Measurements from ENCODE around the gene TREX2.

TREX2 gene, protein sequence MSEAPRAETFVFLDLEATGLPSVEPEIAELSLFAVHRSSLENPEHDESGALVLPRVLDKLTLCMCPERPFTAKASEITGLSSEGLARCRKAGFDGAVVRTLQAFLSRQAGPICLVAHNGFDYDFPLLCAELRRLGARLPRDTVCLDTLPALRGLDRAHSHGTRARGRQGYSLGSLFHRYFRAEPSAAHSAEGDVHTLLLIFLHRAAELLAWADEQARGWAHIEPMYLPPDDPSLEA

DNA sequence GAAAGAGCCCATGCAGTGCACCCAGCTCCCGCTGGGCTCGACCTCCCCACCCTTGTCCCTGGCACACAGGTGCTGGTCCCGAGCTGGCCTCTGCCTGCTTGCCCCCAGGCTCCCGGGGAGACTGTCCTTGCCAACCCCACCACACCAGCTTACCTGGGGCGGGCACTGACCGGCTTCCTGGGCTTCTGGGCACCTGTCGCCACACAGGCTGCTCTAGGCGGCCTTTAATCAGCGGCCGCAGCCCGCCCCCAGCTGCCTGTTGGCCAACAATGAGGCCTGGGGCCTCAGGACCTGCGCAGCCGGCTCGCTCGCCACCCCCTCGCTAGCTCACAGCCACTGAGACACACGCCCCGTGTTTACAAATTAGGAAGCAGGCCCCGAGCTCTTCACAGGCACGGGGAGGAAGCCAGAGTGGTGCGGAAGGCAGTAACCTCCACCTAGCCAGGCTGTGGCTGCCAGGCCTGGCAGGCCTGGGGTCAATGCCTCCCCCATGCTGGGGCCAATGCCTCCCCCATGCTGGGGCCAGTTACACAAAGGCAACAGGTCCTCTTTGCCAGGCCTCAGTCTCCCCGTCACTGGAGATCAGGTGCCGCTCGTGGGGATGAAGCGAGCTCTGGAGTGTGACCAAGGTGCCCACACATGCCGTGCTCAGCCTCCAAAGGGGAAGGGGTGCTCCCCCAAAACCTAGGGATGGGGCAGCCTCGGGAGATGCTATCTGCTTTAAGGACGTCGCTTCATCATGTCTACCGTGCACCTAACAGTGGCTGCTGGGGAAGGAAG, at the start of gene TREX2:
Gene TREX2 (minus strand): TSS at position 201 of the 780 bp plus-strand sequence. CDS start 626 bp downstream, outside the sequence.
- no peak for FAIRE-seq

DNA sequence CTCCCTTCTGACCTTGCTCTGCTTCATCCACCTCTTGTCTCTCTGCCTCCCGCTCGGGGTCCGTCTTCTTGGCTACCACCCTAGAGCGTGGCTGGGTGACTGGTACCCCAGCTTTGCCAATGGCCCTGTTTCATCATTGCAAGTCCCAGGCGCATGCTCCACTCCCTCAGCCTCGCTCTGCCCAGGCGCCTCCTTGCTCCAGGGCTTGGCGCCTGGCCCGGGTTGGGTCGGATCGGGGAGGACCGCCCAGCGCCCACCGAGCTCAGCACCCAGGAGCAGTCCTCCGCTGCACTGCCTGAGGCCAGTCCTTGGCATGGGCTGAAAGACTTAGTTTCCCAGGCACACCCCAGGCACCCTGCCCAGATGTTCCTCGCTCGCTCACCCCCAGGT, 49.5 kb upstream of the TREX2 start:
- FAIRE-seq = no peak

DNA sequence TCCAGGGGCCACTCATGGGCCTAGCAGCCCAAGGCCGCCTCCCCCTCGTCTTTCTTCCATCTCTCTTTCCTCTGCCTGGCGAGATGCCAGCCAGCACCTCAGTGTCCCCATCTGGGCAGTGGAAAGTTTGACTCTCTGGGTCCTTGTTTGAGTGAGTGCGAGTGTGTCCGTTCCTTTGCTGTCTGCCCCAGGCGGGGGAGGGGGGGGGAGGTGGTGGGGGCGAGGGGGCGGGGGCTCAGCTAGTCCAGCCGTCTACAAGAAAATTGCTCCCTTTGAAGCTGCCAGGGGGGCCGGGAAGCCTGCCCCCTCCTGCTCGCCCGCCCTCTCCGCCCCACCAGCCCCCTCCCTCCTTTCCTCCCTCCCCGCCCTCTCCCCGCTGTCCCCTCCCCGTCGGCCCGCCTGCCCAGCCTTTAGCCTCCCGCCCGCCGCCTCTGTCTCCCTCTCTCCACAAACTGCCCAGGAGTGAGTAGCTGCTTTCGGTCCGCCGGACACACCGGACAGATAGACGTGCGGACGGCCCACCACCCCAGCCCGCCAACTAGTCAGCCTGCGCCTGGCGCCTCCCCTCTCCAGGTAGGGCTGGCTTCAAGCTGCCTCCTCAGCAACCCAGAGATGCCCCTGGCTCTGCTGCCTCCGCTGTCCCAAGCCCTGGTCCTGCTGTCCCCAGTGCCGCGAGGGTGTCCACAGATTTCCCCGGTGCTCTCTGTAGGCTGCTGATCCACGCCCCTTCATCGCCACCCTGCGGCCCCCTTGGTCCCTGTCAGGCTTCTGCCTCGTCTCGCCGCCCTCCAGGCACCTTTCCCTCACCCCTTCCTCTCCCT, 48.9 kb upstream of the TREX2 start, which contains the start of gene BGN:
Gene BGN (plus strand): TSS at position 440 of the 821 bp plus-strand sequence. CDS start 9,652 bp downstream, outside the sequence.
- FAIRE-seq = no peak

DNA sequence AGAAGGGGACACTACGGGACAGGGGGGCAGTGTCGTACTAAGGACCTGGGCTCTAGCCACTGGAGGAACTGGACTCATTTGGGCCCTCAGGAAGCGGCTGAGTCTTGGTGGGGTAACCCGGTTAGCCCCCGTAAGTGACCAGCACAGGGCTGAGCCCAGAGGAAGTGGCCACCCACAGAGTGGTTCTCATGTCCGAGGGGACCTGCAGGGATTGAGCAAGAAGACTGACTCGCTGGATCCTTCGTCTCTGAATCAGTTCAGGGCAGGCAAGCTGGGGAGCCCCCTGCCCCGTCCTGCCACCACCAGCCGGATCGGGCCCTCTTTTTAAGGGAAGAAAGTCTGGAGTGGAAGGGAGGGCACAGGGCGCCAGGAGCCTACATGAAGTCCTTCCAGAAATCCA, 48.2 kb upstream of the TREX2 start:
- FAIRE-seq = no peak

DNA sequence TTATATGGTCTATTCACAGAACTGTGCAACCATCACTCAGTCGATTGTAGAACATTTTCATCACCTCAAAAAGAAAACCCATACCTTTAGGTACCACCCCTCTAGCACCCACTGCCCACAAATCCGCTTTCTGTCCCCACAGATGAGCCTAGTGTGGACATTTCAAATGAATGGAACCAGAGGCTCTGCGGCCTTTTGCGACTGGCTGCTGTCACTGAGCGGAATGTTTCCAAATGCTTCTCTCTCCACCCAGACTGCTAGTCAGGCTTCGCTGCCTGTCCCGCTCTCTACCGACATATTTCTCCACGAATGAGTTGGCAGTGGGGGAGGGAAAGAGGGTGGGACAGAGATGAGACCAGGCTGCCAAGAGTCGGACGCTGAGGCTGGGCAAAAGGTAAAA, 47.2 kb upstream of the TREX2 start:
- no peak for FAIRE-seq

DNA sequence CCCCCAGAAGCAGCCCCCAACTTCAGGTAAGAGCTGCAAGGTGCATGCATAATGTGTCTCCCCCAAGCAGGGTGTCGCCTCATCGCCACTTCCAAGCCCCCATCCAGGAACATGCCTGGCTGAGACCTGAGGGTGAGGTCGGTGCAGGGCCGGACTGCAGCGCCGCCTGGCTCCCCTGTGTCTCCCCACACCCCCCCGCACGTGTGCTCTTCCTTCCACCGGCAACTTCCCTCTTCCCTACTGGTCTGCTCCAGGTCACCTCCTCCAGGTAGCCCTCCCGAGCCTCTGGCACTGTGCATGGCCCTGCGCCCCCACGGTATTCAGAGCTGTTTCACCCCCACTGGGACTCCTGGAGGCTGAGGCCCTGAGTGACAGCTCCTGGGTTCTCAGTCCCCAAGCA, 46.7 kb upstream of the TREX2 start:
- no peak for FAIRE-seq

DNA sequence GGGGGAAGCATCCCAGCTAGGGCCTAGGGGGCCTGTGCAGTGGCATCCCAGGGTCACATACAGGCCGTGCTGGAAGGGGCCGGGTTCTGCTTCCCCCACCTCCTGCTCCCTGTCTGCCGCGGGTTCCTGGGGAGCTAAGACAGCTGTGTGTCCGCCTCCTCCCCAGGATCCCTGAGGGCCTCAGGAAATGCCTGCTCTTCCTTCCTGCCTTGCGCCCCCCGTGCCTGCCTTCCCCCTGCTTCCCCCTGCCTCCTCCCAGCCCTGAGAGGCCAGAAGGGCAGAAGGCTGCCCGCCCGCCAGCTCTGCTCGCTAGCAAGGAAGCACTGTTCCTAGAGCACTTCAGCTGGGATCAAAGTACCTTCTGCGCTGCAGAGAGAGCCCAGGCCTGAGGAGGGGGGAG, 46.1 kb upstream of the TREX2 start:
- no peak for FAIRE-seq

DNA sequence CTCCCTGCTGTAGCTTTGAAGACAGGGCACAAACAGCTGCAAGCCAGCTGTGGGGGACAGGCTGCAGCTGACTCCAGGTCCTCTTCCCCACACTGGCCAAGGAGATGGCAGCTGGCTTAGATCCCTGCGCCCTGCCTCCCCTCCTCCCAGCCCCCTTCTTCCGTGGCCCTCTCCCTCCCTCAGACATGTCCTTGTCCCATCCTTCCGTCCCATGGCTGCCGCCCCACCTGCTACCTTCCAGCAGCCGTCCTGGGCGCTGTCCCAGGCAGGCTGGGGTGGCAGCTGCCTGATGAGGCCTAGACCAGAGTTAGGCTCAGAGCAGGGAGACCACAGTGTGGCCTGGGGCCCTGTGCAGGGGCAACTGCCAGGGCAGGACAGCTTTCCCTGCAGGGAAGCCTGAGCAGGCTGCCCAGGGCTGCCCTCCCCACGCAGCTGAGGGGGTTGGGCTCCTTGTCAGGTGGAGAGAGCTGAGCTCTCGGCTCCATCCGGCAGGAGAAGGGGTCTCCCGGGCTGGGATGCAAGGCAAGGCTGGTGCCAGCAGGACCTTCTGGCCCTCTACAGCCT, 45.6 kb upstream of the TREX2 start:
- no peak for FAIRE-seq

DNA sequence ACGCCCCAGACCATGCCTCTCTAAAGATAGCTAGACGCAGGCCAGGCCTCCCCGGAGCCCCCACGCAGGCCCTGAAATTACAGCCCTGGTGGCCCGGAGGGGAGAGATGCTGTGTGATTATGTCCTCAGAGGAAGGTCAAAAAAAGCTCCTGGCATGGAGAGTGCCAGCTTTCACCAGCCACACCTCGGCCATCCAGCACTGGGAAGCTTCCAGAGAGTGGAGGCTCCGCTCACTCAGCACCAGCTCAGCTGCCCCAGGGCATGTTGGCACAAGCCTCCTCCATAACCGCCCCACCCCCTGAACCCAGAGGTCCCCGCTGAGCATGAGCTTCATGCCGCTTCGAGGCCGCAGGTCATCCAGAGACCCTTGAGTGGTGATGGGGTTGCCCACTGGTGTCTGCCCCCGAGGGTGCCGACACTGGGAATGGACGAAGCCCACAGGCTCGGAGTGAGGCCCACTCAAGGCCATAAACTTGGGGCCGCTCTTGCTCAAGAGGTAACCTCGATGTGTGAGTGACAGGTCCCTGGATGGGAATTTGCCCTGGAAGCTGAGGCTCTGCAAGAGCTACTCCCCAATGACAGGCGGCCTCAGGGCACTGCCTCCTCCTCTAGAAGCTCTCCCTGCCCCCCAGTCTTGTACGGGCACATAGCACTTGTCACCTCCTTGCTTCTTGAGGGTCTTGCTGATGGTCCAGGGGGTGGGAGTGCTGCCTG, 44.5 kb upstream of the TREX2 start:
- FAIRE-seq = no peak

DNA sequence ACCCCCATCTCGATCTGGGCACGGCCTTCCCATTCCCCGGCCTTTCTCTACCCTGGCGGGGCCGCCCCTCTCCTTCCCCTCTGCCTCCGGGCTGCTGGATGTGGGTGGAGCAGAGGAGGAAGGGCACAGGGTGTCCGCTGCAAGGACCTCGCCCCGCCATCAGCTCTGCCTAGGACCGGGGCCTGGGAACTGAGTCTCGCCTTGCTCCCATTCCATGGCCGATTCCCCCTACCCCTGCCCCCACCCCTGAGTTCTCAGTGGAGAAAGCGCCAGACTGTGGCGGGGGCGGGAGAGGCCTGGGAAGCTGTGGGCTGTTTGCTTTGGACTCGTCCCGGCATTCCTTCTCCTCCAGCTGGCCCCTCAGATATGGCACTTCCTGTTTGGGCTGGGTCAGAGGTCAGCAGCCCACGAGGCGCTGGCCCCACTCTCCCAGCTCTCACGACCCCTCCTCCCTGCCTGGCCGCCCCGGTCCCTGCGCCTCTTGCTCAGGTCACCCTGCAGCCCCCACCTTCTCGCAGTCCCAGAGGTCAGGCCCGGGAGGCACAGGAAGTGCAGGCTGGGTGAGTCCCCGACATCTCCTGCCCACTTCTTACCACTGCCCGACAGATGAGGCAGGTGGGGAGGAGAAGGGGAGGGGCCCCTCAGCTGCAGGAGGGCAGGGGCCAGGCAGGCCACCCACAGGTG, 42.5 kb upstream of the TREX2 start:
- no peak for FAIRE-seq

DNA sequence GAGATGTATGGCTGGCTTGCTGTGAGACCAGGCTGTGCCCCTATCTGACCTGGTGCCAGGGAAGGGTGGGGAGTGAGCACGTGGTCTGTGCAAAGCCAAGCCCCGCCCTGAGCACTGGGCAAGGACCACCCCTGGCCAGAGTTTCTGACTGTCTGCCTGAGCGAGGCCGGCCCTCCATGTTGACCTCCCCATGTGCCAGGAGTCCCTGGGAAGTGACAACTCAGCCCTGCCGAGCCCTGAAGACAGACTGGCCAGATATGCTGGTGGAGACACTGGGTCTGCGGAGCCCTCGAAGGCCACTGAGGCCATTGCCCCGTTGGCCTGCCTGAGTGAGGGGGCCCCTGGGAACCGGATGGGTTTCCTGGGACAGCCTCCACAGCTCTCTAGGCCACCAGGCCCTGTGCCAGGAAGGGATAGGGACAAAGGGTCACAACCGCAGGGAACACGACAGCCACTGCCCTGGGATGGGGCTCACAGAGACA, 41.8 kb upstream of the TREX2 start:
- FAIRE-seq = no peak

DNA sequence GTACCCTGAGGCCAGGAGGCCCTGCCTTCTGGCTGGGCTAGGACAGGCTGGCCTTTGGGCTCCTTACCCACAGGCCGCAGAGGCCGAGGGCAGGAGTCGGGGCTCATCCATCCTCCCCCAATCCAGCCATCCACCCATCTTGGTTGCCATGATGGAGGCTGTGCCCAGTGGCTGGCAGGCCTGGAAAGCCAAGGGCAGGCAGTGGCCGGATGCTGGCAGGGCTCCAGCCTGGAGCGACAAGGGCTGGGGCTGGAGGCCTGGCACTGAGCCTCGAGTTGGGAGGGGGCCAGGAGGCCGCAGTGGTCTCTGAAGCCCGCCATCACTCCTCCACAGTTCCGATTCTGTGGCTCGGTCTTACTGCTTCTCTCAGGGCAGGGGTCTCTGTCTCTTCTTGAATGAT, 40.3 kb upstream of the TREX2 start:
- no peak for FAIRE-seq

DNA sequence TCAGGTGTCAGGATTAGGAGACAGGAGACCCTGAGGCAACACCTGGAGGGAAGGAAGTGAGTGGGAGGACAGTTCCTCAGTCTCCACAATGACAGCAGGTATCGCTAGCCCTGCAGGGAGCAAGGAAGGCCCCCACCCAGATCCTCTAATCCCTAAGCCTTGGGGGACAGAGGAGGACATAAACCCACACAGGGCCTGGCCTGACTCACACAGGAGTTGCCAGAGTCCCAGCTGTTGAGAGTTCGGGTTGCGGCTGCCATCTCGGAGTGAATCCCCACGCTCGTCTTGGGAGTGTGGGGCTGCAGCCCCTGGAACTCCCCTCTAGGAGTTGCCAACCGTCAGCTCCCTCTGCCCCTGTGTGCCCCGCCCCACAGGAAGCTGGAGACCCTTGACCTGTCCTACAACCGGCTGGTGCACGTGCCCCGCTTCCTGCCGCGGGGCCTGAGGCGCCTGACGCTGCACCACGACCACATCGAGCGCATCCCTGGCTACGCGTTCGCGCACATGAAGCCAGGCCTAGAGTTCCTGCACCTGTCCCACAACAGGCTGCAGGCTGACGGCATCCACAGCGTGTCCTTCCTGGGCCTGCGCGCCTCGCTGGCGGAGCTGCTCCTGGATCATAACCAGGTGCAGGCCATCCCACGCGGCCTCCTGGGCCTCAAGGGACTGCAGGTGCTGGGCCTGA, 39.7 kb upstream of the TREX2 start:
- FAIRE-seq = no peak

DNA sequence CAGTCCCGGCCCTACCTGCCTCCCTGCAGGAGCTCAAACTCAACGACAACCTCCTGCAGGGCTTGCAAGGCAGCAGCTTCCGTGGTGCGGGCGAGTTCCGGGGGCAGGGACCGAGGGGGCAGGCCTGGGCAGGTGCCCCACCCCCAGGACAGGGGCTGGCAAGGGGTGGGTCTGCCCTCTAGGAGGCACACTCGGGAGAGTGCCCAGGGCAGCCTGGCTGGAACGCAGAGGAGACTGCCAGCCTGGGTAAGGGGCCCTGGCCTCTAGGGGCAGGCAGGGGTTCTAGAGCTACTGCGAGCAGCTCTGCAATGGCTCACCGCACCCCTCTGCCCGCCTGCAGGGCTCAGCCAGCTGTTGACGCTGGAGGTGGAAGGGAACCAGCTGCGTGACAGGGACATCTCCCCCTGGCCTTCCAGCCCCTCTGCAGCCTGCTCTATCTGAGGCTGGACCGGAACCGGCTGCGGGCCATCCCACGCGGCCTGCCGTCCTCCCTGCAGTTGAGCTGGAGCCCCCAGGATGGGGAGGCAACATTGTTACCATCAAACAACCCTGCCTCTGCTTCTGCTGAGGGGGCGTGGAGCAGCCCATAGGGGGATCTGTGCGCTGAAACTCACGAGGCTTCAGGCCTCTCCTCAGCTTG, 36.6 kb upstream of the TREX2 start:
- FAIRE-seq = no peak

DNA sequence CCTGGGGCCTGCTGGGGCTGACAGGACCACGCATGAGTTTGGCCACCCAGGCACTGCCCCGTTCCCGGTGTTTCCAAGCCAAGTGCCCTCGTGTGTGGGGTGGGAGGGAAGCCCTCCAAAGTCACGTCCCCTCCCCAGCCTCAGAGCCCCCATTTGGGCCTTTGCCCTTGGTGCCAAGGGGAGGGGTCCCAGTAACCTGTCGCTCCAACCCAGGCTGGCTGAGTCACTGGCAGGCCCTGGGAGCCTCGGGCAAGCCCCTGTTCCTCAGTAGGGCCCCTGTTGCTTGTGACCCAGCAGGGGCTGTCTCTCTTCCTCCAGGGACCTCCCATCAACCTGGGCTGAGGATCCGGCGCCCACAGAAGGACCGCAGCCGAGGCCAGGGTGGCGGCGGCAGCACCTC, 35.2 kb upstream of the TREX2 start:
- FAIRE-seq = no peak

DNA sequence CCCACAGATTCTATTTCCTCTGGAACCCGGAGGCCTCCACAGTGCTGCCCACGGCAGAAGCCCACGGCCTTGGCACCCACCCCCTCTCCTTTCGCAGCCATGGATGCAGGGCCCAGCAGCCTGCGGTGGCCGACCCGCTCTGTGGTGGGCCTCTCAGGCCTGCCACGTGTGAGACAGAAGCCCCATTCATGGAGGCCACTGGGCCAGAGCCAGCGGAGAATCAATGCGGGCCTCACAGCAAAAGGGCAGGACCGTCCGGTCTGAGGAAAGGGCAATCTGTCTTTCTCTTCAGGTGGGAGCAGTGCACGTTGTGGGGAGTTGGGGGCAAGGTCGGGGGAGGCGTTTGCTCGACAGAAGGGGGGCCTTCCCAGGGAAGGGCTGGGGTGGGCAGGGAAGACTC, 32.9 kb upstream of the TREX2 start:
- FAIRE-seq = no peak

DNA sequence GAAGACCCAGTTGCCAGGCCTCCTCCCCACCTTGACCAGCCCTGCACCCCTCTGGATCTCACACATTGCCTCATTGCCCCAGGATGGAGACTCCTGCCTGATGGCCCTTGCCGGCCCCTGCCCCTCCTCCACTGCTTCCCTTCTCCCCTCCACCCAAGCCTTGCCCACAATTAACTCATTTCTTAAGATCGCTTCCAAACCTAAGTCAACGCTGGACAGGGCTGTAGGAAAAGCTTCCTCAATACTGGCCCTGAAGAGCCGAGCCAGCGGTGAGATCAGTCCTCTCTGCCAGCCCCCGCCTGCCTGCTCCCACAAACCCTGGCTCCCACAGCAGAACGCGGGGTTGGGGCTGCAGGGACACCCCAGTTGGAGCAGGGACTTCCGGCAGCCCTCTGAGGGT, 32.0 kb upstream of the TREX2 start:
- FAIRE-seq = no peak

DNA sequence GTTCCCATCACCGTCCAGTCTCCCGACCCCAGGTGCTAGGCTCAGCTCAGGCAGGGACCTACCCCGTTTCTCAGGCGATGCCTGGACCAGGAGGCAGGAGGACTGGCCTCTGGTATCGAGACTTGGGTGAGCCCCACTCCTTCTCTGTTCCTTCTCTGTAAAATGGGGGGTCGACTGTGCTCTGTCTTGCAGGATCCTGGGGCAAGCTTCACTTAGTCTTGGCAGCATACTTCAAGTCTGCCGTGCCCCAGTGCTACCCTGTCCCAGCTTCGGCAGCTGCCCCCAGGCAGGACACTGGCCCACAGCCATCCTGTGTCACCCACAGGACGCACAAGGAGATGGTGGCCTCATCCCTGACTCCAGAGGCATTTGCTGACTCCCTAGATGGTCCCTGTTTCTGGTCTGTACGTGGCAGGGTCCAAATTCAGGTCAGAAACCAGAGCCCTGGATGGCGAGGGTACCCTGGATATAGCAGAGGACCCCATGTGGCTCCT, 31.6 kb upstream of the TREX2 start:
- FAIRE-seq = no peak

DNA sequence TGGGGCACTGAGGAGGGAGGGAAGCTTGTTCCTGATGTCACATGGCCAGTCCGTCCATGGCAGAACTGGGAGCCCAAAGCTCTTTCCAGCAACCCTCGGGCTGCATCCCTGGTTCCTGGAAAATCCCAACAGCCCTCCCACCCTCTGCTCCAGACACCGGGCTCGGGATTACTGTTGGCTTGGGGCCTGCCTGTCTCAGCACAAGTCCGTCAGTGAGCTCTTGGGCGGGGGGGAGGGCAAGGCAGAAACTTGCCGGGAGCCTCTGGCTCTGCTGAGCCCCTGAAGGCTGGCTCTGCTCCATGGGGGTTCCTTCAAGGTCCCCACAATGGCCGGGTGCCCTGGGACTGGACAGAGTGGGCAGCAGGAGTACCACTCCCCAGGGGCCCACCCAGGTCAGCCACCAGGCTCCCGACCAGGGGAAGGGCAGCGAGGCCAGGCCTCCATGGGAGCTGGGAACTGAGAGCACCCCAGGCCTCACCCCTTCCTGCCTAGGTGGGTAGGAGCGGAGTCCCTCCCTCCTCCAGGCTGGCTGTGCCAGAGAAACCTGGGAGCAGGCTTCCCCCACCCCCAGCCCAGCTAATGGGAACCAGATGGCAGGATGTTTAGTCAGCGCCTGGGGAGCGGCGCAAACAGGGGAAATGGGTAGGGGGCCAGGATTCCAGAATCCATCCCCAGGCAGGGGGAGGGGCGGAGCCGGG, 31.0 kb upstream of the TREX2 start:
- no peak for FAIRE-seq

DNA sequence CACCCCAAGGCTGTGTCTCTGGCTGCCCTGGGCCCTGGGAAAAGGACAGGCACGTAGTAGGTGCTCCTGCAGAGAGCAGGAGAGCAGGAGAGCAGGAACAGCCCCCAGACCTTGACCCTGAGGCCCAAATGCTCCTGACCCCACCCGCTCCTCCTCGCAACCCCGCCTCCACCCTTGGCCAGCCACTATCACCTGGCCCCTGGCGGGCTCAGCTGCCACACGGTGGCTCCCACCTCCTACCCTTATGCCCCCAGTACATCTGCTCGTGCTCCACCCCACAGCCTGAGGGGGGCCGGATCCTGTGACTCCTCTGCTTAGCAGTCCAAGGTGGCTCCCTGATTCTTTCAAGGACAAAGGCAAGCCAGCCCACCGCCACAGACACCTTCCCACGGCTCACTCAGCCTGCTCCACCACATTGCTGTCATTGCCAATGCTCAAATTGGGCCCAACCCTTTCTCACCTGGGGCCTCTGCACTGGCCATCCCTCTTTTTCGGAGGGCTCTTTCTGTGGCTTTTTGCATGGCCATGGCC, 30.0 kb upstream of the TREX2 start:
- FAIRE-seq = no peak

Measured in TTC549 (cell line).